HCT116 (cell line): ENCODE data around the gene CBX4. TPM values are rescaled to one million over a fixed set of nuclear protein-coding genes. Genes with fewer than 3 reads are reported as not detected.

Source experiments
- ATAC-seq: fragments of 200-7000 bp; cut with Tn5 transposase; 2 replicates; pipeline ENCODE4 v1.9.1; 2020; ENCODE audit warnings: mild to moderate bottlenecking, moderate library complexity
- BruUV-seq: library from RNA; stranded (reverse); fragments of 400-500 nt; replicated peaks from 2 replicates; lab custom pipeline; 2021; lab: Mats Ljungman, UMichigan
- CTCF ChIA-PET: fragments of 300-600 bp; sonication (Branson Sonifier 250); formaldehyde crosslinking; loops from one replicate; lab custom pipeline; 2021; ENCODE audit warnings: antibody characterized with exemption; lab: Charles Lee
- POLR2A ChIA-PET: fragments of 300-600, 350-600 bp; sonication (Branson Sonifier 250); formaldehyde crosslinking; loops from one replicate; lab custom pipeline; 2021; ENCODE audit warnings: antibody characterized with exemption; lab: Charles Lee
- RAD21 ChIA-PET, 2 experiments: fragments of 300-600 bp; sonication (Branson Sonifier 250); formaldehyde crosslinking; loops; one replicate each; lab custom pipeline; 2023; ENCODE audit warnings: low total read pairs in 2 of 2; ENCODE audit not compliant: uncharacterized antibody in 2 of 2, unreplicated experiment in 2 of 2, low non-redundant PET in 1 of 2; lab: Charles Lee
- DNase-seq: peaks from one replicate; pipeline ENCODE4 v3.0.0-alpha.2; 2010; ENCODE audit warnings: low read depth, low spot score
- H2AFZ ChIP-seq: fragments of 200-600 bp; shearing (Covaris generic), sonication (generic); 2 replicates; pipeline ENCODE4 v1.6.1; 2017; ENCODE audit warnings: low read depth, mixed run types, mixed read lengths, antibody characterized with exemption, low read length; ENCODE audit not compliant: poor library complexity, severe bottlenecking
- H3K27ac ChIP-seq: 2 replicates; pipeline ENCODE4 v1.5.1; 2012; ENCODE audit warnings: low read depth, low read length
- H3K27me3 ChIP-seq: fragments of 200-600 bp; sonication (generic); 2 replicates; pipeline ENCODE4 v1.6.1; 2016; ENCODE audit warnings: mixed run types, low read length, mixed read lengths; ENCODE audit not compliant: insufficient read depth
- H3K36me3 ChIP-seq, 2 experiments: fragments of 200-500 bp in 1 of 2; fragments of 200-600 bp in 1 of 2; sonication (Bioruptor generic) in 1 of 2; sonication (generic) in 1 of 2; 2 replicates each; pipeline versions ENCODE4 v1.5.1 to v1.6.1; 2014 to 2016; ENCODE audit warnings: low read length in 2 of 2, inconsistent platforms in 1 of 2, mixed read lengths in 1 of 2, mixed run types in 1 of 2; ENCODE audit not compliant: insufficient read depth in 2 of 2, control insufficient read depth in 1 of 2
- H3K4me1 ChIP-seq, 2 experiments: fragments of 200-600 bp in 1 of 2; sonication (generic) in 1 of 2; 2 replicates each; pipeline versions ENCODE4 v1.5.1 to v1.6.1; 2012 to 2017; ENCODE audit warnings: low read length in 2 of 2, inconsistent platforms in 1 of 2, mild to moderate bottlenecking in 1 of 2, mixed read lengths in 1 of 2, mixed run types in 1 of 2, moderate library complexity in 1 of 2; ENCODE audit not compliant: insufficient read depth in 2 of 2, control insufficient read depth in 1 of 2
- H3K4me2 ChIP-seq: fragments of 200-600 bp; sonication (generic); 2 replicates; pipeline ENCODE4 v1.6.1; 2017; ENCODE audit warnings: mixed run types, low read length, mixed read lengths
- H3K4me3 ChIP-seq, 2 experiments: fragments of 200-600 bp in 1 of 2; sonication (generic) in 1 of 2; replicated peaks in 1 of 2; 2 replicates each; pipeline ENCODE4 v1.5.1; 2011 to 2016; ENCODE audit warnings: low read length in 2 of 2, control low read depth in 1 of 2, low read depth in 1 of 2, mild to moderate bottlenecking in 1 of 2, mixed read lengths in 1 of 2, mixed run types in 1 of 2
- H3K79me2 ChIP-seq: fragments of 200-600 bp; sonication (generic); 2 replicates; pipeline ENCODE4 v1.6.1; 2017; ENCODE audit warnings: mild to moderate bottlenecking, mixed run types, low read length, moderate library complexity, mixed read lengths; ENCODE audit not compliant: insufficient read depth
- H3K9ac ChIP-seq: fragments of 200-600 bp; sonication (generic); 2 replicates; pipeline ENCODE4 v1.6.1; 2016; ENCODE audit warnings: low read length, mixed read lengths
- H3K9me2 ChIP-seq: fragments of 200-600 bp; sonication (generic), shearing (Covaris generic); 2 replicates; pipeline ENCODE4 v1.6.1; 2017; ENCODE audit warnings: mixed run types, mild to moderate bottlenecking, moderate library complexity; ENCODE audit not compliant: insufficient read depth
- H3K9me3 ChIP-seq, 2 experiments: fragments of 200-500 bp in 1 of 2; fragments of 200-600 bp in 1 of 2; sonication (Bioruptor generic) in 1 of 2; sonication (generic) in 1 of 2; 2 replicates each; pipeline ENCODE4 v1.6.1; 2014 to 2017; ENCODE audit warnings: low read length in 2 of 2, mixed read lengths in 2 of 2, inconsistent platforms in 1 of 2, low read depth in 1 of 2, mild to moderate bottlenecking in 1 of 2, mixed run types in 1 of 2, moderate library complexity in 1 of 2; ENCODE audit not compliant: control insufficient read depth in 1 of 2, insufficient read depth in 1 of 2
- H4K20me1 ChIP-seq: fragments of 200-600 bp; sonication (generic), shearing (Covaris generic); 2 replicates; pipeline ENCODE4 v1.6.1; 2017; ENCODE audit warnings: mixed run types, mild to moderate bottlenecking, moderate library complexity; ENCODE audit not compliant: insufficient read depth
- CBX3 ChIP-seq: IDR thresholded peaks from 2 replicates; pipeline ENCODE4 v1.6.1; 2012; ENCODE audit warnings: low read depth
- EGR1 ChIP-seq: IDR thresholded peaks from 2 replicates; pipeline ENCODE4 v1.6.1; 2012; ENCODE audit warnings: low read depth
- EZH2 ChIP-seq: fragments of 200-600 bp; sonication (generic); IDR thresholded peaks from 2 replicates; pipeline ENCODE4 v1.6.1; 2017; ENCODE audit warnings: antibody characterized with exemption, mixed run types
- EZH2phosphoT487 ChIP-seq: fragments of 200-600 bp; IDR thresholded peaks from 2 replicates; pipeline ENCODE4 v1.6.1; 2018; ENCODE audit warnings: antibody characterized with exemption, borderline replicate concordance
- JUND ChIP-seq: IDR thresholded peaks from 2 replicates; pipeline ENCODE4 v1.6.1; 2012
- POLR2A ChIP-seq: IDR thresholded peaks from 2 replicates; pipeline ENCODE4 v1.7.0; 2011; ENCODE audit warnings: borderline replicate concordance; ENCODE audit not compliant: insufficient read depth, insufficient read length; ENCODE audit errors: extremely low read depth
- POLR2AphosphoS5 ChIP-seq: IDR thresholded peaks from 2 replicates; pipeline ENCODE4 v1.6.1; 2011; ENCODE audit warnings: mild to moderate bottlenecking, low read depth, low read length, moderate library complexity
- RAD21 ChIP-seq: IDR thresholded peaks from 2 replicates; pipeline ENCODE4 v1.6.1; 2012; ENCODE audit warnings: low read depth, mild to moderate bottlenecking
- SIN3A ChIP-seq: IDR thresholded peaks from 2 replicates; pipeline ENCODE4 v1.6.1; 2012; ENCODE audit warnings: low read depth
- SP1 ChIP-seq: IDR thresholded peaks from 2 replicates; pipeline ENCODE4 v1.6.1; 2012; ENCODE audit warnings: low read depth
- TCF7L2 ChIP-seq: IDR thresholded peaks from 2 replicates; pipeline ENCODE4 v1.7.0; 2011; ENCODE audit warnings: borderline replicate concordance, inconsistent platforms; ENCODE audit not compliant: insufficient read depth, insufficient read length; ENCODE audit errors: extremely low read depth
- YY1 ChIP-seq: IDR thresholded peaks from 2 replicates; pipeline ENCODE4 v1.6.1; 2011; ENCODE audit warnings: low read length, low read depth, moderate library complexity, mild to moderate bottlenecking; ENCODE audit not compliant: insufficient replicate concordance; ENCODE audit errors: extremely low read depth
- ZFX ChIP-seq: fragments of 450-650 bp; IDR thresholded peaks from 2 replicates; pipeline ENCODE4 v1.6.1; 2017
- ZNF274 ChIP-seq: fragments of 200-500 bp; sonication (Bioruptor generic); IDR thresholded peaks from 2 replicates; pipeline ENCODE4 v1.6.1; 2014; ENCODE audit warnings: mild to moderate bottlenecking, low read depth, low read length, inconsistent platforms
- intact Hi-C: fragments of 100-400 bp; cut with micrococcal nuclease; formaldehyde crosslinking; loops from 2 replicates; pipeline ENCODE4 v1.10.0; 2022
- total RNA-seq: library from RNA; stranded (reverse); gene quantifications from one replicate; pipeline ENCODE4 v1.2.1, GENCODE V29; 2021; ENCODE audit not compliant: unreplicated experiment
- TF ChIP-seq, protein P1 (sequence below): IDR thresholded peaks from 2 replicates; pipeline ENCODE4 v1.6.1; 2012
- TF ChIP-seq, protein P2 (sequence below): IDR thresholded peaks from 2 replicates; pipeline ENCODE4 v1.6.1; 2012
- TF ChIP-seq, protein P3 (sequence below): IDR thresholded peaks from 2 replicates; pipeline ENCODE4 v1.6.1; 2012; ENCODE audit warnings: low read depth

Gene CBX4
- total RNA-seq, 1 experiment from 2014 or later = 60.9 TPM

DNA sequence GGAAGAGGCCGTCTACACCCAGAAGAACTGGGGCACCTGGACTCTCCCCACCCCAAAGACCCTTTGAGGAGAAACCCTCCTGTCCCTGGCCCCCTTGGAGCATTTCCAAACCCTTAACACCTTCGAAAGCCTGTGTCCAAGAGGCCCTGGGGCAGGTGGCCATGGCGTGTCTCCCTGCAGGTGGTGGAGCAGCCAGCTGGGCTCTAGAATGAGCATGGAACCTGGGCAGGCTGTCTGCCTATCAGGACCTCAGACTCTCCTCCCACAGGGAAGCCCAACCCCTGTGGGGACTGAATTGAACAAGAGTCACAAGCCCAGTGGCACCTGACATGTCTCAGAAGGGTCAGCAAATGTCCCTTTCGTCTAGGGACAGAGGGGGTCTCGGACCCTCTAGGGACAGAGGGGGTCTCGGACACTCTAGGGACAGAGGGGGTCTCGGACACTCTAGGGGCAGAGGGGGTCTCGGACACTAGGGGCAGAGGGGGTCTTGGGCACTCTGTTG, 8.4 kb downstream of the CBX4 start:
- no peaks in the 10 kb centered on the region; the same call in 1 of the 2 replicates for H4K20me1 ChIP-seq
- H3K9me3 ChIP-seq = no peaks in the 10 kb centered on the region
- peaks cover 9 to 16% of the 10 kb centered on the region in 2 experiments; a peak in 2 of 4 replicates for H3K36me3 ChIP-seq
- no peaks in the 10 kb centered on the region for H3K9me2 ChIP-seq
- no peaks in the 10 kb centered on the region for H3K27me3 ChIP-seq
- TF ChIP-seq, protein P1, sequence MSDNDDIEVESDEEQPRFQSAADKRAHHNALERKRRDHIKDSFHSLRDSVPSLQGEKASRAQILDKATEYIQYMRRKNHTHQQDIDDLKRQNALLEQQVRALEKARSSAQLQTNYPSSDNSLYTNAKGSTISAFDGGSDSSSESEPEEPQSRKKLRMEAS = no peak
- TF ChIP-seq ZFX = no peak
- no peak for TF ChIP-seq ZNF274
- TF ChIP-seq POLR2A = no peak
- no peak for TF ChIP-seq JUND
- no peak for TF ChIP-seq SP1
- H3K9ac ChIP-seq = no peak overlapping the region
- no peak overlapping the region for H3K4me3 ChIP-seq
- no TSS peak for BruUV-seq
- peaks cover 36 to 51% of the 10 kb centered on the region in 2 experiments for H3K4me1 ChIP-seq
- DNase-seq (no peak), ATAC-seq (no peak)
- no peak overlapping the region for H3K4me2 ChIP-seq
- ChIA-PET RAD21 (no interaction called here), CTCF (interaction anchor here (1.0 to 1.9 kb wide), 3 partner anchors 9 to 177 kb away, joined by 3 to 10 read pairs (median 4); partner anchors contain the start of gene CBX4), POLR2A (interaction anchor here (0.9 kb wide), 1 partner anchor 9 kb away, joined by 4 read pairs; the partner anchor contains the start of gene CBX4)
- H3K79me2 ChIP-seq = peaks cover 23% of the 10 kb centered on the region
- H2AFZ ChIP-seq = no peak overlapping the region
- H3K27ac ChIP-seq = no peak overlapping the region
- intact Hi-C loops = no loop called here

DNA sequence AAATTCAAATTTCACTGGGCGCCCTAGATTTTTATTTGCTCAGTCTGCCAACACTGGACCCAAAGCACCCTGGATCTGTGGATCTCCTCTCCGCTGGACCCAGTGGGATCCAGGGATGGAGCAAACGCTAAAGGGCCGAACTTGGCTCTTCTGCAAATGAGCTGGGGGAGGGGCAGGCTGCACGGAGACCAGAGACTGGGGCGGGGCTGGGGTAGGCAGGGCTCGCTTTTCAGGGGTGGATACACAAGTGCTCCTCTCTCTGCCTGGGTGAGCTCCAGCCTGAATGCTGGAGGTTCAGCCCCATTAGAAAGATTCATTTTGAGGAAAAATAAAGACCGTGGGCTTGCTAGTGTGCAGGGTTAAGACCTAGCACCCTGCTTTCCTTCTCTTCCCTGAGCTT, 8.9 kb downstream of the CBX4 start:
- Histone ChIP-seq H3K4me1 (peaks cover 30 to 46% of the 10 kb centered on the region in 2 experiments; a peak in 3 of 4 replicates), H3K4me2 (no peak overlapping the region), H3K4me3 (no peak overlapping the region), H3K27ac (no peak overlapping the region), H3K79me2 (peaks cover 18% of the 10 kb centered on the region), H3K36me3 (peaks cover 9 to 14% of the 10 kb centered on the region in 2 experiments; a peak in 2 of 4 replicates), H3K27me3 (no peaks in the 10 kb centered on the region), H3K9ac (no peak overlapping the region), H4K20me1 (no peaks in the 10 kb centered on the region; the same call in 1 of the 2 replicates), H3K9me3 (no peaks in the 10 kb centered on the region), H3K9me2 (no peaks in the 10 kb centered on the region), H2AFZ (no peak overlapping the region)
- no peak for ATAC-seq
- intact Hi-C loops = no loop called here
- no peak for DNase-seq
- RAD21 ChIA-PET = no interaction called here
- POLR2A ChIA-PET = interaction anchor here (0.9 to 2.2 kb wide), 2 partner anchors 9 to 12 kb away, joined by 4 to 6 read pairs; partner anchors contain the start of gene CBX4
- no TSS peak for BruUV-seq
- CTCF ChIA-PET = interaction anchor here (1.0 to 1.9 kb wide), 3 partner anchors 9 to 178 kb away, joined by 3 to 10 read pairs (median 4); partner anchors contain the start of gene CBX4
- TF ChIP-seq, protein P2, sequence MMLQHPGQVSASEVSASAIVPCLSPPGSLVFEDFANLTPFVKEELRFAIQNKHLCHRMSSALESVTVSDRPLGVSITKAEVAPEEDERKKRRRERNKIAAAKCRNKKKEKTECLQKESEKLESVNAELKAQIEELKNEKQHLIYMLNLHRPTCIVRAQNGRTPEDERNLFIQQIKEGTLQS = no peak
- TF ChIP-seq CBX3 (no peak), JUND (no peak), POLR2A (no peak), RAD21 (no peak), TCF7L2 (no peak), SIN3A (no peak), SP1 (no peak), EGR1 (no peak), POLR2AphosphoS5 (no peak), EZH2phosphoT487 (no peak), ZNF274 (no peak), YY1 (no peak), EZH2 (no peak)
- TF ChIP-seq, protein P3, sequence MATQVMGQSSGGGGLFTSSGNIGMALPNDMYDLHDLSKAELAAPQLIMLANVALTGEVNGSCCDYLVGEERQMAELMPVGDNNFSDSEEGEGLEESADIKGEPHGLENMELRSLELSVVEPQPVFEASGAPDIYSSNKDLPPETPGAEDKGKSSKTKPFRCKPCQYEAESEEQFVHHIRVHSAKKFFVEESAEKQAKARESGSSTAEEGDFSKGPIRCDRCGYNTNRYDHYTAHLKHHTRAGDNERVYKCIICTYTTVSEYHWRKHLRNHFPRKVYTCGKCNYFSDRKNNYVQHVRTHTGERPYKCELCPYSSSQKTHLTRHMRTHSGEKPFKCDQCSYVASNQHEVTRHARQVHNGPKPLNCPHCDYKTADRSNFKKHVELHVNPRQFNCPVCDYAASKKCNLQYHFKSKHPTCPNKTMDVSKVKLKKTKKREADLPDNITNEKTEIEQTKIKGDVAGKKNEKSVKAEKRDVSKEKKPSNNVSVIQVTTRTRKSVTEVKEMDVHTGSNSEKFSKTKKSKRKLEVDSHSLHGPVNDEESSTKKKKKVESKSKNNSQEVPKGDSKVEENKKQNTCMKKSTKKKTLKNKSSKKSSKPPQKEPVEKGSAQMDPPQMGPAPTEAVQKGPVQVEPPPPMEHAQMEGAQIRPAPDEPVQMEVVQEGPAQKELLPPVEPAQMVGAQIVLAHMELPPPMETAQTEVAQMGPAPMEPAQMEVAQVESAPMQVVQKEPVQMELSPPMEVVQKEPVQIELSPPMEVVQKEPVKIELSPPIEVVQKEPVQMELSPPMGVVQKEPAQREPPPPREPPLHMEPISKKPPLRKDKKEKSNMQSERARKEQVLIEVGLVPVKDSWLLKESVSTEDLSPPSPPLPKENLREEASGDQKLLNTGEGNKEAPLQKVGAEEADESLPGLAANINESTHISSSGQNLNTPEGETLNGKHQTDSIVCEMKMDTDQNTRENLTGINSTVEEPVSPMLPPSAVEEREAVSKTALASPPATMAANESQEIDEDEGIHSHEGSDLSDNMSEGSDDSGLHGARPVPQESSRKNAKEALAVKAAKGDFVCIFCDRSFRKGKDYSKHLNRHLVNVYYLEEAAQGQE = no peak
